ENCODE data around the gene NPB.

Gene NPB

GRCh38 chr17:81867991-81868673, 33.9 kb upstream of the NPB start (continued):
- TF ChIP-seq HOXC10 (CRISPR knock-in tag; IDR thresholded peaks at IDR 0.05) (no peak), ZNF112 (tag by site-specific recombination; IDR thresholded peaks at IDR 0.05) (no peak), REST (tag by site-specific recombination; IDR thresholded peaks at IDR 0.05) (0 out of 2 replicates have a peak, but pooled peaks have one; percentile 20), FEZF1 (tag by site-specific recombination; IDR thresholded peaks at IDR 0.05) (no peak), ZNF521 (tag by site-specific recombination; IDR thresholded peaks at IDR 0.05) (no peak), ZNF140 (tag by site-specific recombination; IDR thresholded peaks at IDR 0.05) (no peak), ZNF658 (tag by site-specific recombination; IDR thresholded peaks at IDR 0.05) (no peak), ZNF664 (tag by site-specific recombination; IDR thresholded peaks at IDR 0.05) (no peak), SCRT2 (tag by site-specific recombination; IDR thresholded peaks at IDR 0.05) (no peak), PRDM2 (tag by site-specific recombination; IDR thresholded peaks at IDR 0.05; ENCODE audit: borderline replicate concordance) (no peak; the same call in 1 of the 2 replicates), ZFP37 (tag by site-specific recombination; IDR thresholded peaks at IDR 0.05) (peak; percentile 70), ZNF544 (tag by site-specific recombination; IDR thresholded peaks at IDR 0.05) (no peak), MEIS1 (CRISPR knock-in tag; IDR thresholded peaks at IDR 0.05; ENCODE audit: borderline replicate concordance) (no peak), ZNF133 (tag by site-specific recombination; IDR thresholded peaks at IDR 0.05) (no peak), HOXD13 (CRISPR knock-in tag; IDR thresholded peaks at IDR 0.05; ENCODE audit: borderline replicate concordance) (no peak), AEBP2 (tag by site-specific recombination; IDR thresholded peaks at IDR 0.05; ENCODE audit: borderline replicate concordance) (no peak), ZNF473 (tag by site-specific recombination; IDR thresholded peaks at IDR 0.05) (0 out of 2 replicates have a peak, but pooled peaks have one; percentile 4), ATF2 (tag by site-specific recombination; IDR thresholded peaks at IDR 0.05; ENCODE audit: low read depth) (no peak), ZNF513 (tag by site-specific recombination; IDR thresholded peaks at IDR 0.05) (no peak; the same call in 1 of the 2 replicates), ZNF433 (tag by site-specific recombination; IDR thresholded peaks at IDR 0.05; ENCODE audit: low read depth) (no peak), ZBTB7A (tag by site-specific recombination; IDR thresholded peaks at IDR 0.05; ENCODE audit: low read depth) (no peak; the same call in 1 of the 2 replicates), ZNF488 (tag by site-specific recombination; IDR thresholded peaks at IDR 0.05) (no peak), ZNF398 (tag by site-specific recombination; IDR thresholded peaks at IDR 0.05) (peak; percentile 76)
